ENCODE measurements around the gene E2F4. TPM values are rescaled to one million over a fixed set of nuclear protein-coding genes. Genes with fewer than 3 reads are reported as not detected.
A peak's percentile ranks its signal among the peaks of the same experiment; 100 is the strongest.

E2F4 gene
- total and polyA plus RNA-seq, 2 donors (not counting 1 experiment from before 2014, with no cell fraction given), result 106 to 188 TPM

DNA sequence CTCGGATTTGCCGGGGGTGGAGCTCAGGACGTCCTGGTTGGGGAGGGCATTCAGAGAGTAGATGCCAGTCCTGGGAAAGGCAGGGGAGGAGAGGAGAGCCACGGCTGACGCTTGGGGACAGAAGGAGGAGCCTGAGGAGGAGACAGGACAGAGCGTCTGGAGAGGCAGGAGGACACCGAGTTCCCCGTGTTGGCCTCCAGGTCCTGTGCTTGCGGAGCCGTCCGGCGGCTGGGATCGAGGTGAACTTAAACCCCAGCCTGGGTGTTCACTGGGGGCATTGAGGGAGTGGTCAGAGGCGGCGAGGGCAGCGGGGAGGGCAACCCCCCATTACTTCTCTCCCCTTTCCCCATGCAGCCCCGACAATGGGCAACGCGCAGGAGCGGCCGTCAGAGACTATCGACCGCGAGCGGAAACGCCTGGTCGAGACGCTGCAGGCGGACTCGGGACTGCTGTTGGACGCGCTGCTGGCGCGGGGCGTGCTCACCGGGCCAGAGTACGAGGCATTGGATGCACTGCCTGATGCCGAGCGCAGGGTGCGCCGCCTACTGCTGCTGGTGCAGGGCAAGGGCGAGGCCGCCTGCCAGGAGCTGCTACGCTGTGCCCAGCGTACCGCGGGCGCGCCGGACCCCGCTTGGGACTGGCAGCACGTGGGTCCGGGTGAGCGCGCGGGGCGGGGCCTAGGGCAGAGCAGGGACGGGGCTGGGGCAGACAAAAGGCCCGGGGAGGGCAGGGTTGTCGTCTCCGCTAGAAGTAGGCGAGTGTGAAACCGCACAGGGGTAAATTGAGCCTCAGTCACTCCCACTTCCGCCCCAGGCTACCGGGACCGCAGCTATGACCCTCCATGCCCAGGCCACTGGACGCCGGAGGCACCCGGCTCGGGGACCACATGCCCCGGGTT lies 17.9 kb upstream of the E2F4 start:
- whole genome bisulfite sequencing (ENCODE audit: insufficient coverage), result under 1% methylated on average over 71 of the region's 71 CpGs
- Mint-ChIP-seq H3K4me1 (peaks cover 39% of the 10 kb centered on the region), H3K27me3 (peaks cover 64% of the 10 kb centered on the region), H3K9me3 (ENCODE audit: insufficient read depth) (no peaks in the 10 kb centered on the region), H3K27ac (no peak overlapping the region), H3K4me3 (peak overlapping the region; percentile 87)
- DNase-seq, result peak; percentile 72
- H3K4me3 ChIP-seq (ENCODE audit: control extremely low read depth in 1 of 5, extremely low read depth in 1 of 5, insufficient read depth in 1 of 5, low read depth in 2 of 5, low read length in 4 of 5), result peak overlapping the region in 4 of 5 experiments; percentile 25 to 59 (median 48)
- POLR2A ChIA-PET, result no interaction called here
- ATAC-seq (ENCODE audit: low read depth), result peak; percentile 80
- TF ChIP-seq, protein P1, sequence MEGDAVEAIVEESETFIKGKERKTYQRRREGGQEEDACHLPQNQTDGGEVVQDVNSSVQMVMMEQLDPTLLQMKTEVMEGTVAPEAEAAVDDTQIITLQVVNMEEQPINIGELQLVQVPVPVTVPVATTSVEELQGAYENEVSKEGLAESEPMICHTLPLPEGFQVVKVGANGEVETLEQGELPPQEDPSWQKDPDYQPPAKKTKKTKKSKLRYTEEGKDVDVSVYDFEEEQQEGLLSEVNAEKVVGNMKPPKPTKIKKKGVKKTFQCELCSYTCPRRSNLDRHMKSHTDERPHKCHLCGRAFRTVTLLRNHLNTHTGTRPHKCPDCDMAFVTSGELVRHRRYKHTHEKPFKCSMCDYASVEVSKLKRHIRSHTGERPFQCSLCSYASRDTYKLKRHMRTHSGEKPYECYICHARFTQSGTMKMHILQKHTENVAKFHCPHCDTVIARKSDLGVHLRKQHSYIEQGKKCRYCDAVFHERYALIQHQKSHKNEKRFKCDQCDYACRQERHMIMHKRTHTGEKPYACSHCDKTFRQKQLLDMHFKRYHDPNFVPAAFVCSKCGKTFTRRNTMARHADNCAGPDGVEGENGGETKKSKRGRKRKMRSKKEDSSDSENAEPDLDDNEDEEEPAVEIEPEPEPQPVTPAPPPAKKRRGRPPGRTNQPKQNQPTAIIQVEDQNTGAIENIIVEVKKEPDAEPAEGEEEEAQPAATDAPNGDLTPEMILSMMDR (IDR thresholded peaks at IDR 0.05), result no peak
- TF ChIP-seq EZH2 (IDR thresholded peaks at IDR 0.05; ENCODE audit: borderline replicate concordance, insufficient read depth, low read depth, low read length, poor library complexity, severe bottlenecking), result no peak
- CTCF ChIA-PET, result interaction anchor here (0.7 to 3.6 kb wide), 9 partner anchors 11 to 53 kb away, joined by 3 to 15 read pairs (median 4); partner anchors contain the start of genes FBXL8, TMEM208 and TRADD
- peaks cover 47 to 51% of the 10 kb centered on the region in 2 donors for H3K4me1 ChIP-seq (ENCODE audit: control insufficient read depth in 2 of 2, insufficient read depth in 2 of 2, low read length in 2 of 2)
- H3K36me3 ChIP-seq (replicated peaks in 1 of 2; ENCODE audit: control extremely low read depth in 1 of 2, control insufficient read depth in 1 of 2, extremely low read depth in 1 of 2, insufficient read depth in 2 of 2, low read length in 1 of 2), result no peaks in the 10 kb centered on the region
- peaks cover 0 to 25% (median 0%) of the 10 kb centered on the region in 3 donors for H3K9me3 ChIP-seq (ENCODE audit: control extremely low read depth in 1 of 3, control insufficient read depth in 2 of 3, insufficient read depth in 1 of 3, low read length in 2 of 3)
- H3K9ac ChIP-seq (ENCODE audit: low read length), result peak overlapping the region; percentile 63
- H2AFZ ChIP-seq (ENCODE audit: insufficient read depth, low read depth, low read length, poor library complexity, severe bottlenecking), result peak overlapping the region; percentile 50
- intact Hi-C loops (cut with micrococcal nuclease), result no loop called here
- peaks cover 4% of the 10 kb centered on the region for H4K20me1 ChIP-seq (ENCODE audit: control insufficient read depth, insufficient read depth, low read length, poor library complexity, severe bottlenecking)
- H3K4me2 ChIP-seq (replicated peaks; ENCODE audit: low read depth, low read length, poor library complexity, severe bottlenecking), result peak overlapping the region; percentile 98
- peaks cover 0 to 86% (median 53%) of the 10 kb centered on the region in 4 experiments for H3K27me3 ChIP-seq (replicated peaks in 1 of 4; ENCODE audit: control extremely low read depth in 1 of 4, control insufficient read depth in 3 of 4, insufficient read depth in 4 of 4, low read length in 3 of 4)
- H3K27ac ChIP-seq (ENCODE audit: low read length in 2 of 2), result no peak overlapping the region
- no peaks in the 10 kb centered on the region for H3K79me2 ChIP-seq (ENCODE audit: control insufficient read depth, insufficient read depth, low read length)
